GM21390 (cell line): ENCODE measurements around the gene PKD1L1.

Experiments
- ATAC-seq: cut with Tn5 transposase; IDR thresholded peaks from one replicate; pipeline ENCODE4 v1.9.1; 2021; ENCODE audit not compliant: unreplicated experiment

PKD1L1 gene

DNA sequence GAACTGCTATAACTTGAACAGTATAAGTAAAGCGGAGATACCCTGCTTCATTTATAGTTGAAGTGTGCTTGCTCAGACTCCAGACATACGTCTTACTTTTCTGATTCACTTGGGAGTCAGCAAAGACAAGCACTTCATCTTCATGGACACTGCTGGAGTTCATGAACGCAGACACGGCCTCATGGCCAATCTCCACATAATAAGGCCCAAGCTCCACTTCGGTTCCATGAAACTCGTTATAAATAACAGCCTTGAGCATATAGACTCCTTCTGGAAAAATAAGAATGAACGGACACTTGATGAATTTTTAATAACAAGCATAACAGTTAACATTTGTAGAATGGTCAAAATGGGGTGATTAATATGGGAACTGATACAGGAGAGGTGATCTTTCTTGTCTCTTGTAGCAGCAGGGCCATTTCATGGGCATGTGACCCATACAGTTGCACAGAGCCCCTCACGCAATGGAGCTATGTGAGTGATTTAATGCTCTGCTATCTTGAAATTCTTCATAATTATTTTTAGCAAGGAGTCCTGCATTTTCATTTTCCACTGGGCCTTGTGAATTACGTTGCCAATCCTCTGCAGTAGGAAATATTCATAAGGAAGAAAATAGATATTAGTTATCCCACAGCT, 40.2 kb downstream of the PKD1L1 start:
- no peak for ATAC-seq

DNA sequence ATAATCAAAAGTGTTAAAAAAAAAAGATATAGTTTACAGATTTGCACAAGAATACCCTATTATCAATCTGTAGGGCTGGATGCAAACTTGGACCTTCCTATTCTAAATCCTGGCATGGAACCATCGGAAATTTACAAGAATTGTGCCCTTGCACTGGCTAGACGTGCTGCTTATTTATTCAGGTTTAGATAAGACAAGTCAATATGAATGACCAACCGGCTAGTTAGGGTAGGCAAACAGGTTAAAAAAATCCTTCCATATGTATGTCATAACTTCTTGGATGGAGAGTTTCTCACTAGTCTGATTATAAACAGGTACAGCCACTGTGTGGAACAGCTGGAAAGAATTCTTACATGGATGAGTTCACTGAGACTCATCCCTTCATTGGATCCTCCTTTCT, 41.4 kb downstream of the PKD1L1 start:
- ATAC-seq = no peak

GRCh38 chr7:47905076-47905920, 43.0 kb downstream of the PKD1L1 start:
- no peak for ATAC-seq

DNA sequence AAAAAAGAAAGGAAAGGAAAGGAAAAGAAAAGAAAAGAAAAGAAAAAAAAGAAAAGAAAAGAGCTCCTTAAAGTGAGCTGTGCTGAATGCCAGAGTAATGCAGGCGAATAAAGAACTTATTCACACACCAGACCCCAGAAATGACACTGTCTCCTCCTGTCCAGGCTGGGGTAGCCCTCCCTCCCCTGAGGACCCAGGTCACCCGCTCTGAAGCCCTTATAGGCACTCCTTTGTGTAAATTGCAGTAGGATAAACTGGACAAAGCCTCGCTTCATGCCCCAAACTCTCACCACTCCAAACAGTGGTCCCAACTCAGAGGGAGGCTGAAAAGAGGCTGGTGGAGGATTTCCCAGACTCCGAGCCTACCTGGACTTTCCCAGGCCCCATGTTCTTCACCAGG, 46.3 kb downstream of the PKD1L1 start:
- ATAC-seq = no peak

DNA sequence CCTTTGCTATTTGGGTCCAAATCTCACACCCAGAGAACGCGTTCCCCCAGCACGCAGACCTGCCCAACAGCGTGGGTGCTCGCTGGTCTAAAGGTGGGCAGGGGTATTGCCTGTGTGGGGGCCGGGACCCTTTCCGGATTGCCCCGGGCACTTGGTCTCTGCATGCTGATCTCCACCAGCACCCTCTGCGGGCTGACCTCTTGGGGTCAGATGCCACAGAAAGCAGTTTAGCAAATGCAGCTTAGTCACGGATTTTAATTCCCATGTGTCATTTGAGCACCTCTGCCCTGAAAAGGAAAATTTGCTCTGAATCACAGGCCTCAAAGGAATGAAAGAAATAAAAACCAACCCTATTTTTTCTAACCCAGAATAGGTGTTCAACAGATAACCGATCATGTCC, 46.7 kb downstream of the PKD1L1 start:
- no peak for ATAC-seq

GRCh38 chr7:47897831-47898230, 50.4 kb downstream of the PKD1L1 start:
- no peak for ATAC-seq

DNA sequence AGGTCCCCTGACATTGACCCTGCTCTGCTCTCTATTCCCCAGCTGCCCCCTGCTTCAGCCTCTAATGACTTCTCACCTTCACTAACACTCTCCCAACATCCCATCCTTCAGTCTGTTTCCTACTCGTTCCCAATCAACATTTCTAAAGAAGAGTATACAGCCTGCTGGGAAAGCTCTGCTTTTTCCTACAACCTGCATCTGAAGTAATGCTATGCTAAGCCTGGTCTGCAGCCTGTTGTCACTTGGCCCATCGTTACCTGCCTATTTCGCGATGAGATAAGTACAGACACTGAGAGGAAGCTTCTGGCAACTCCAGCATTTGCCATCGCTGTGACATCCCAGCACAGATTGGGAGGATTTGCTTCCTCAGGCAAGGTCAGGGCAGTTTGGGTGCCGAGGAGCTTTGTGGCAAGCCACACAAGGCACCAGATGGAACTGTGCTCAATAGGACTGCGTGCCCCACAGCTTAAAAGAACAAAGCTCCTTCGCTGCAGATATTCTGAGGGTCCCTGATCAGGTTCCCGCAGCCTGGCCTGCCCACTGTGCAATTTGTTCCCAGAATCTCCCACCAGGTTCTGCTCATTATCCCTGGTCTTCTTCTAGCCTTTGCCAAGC, 51.4 kb downstream of the PKD1L1 start:
- ATAC-seq = no peak

DNA sequence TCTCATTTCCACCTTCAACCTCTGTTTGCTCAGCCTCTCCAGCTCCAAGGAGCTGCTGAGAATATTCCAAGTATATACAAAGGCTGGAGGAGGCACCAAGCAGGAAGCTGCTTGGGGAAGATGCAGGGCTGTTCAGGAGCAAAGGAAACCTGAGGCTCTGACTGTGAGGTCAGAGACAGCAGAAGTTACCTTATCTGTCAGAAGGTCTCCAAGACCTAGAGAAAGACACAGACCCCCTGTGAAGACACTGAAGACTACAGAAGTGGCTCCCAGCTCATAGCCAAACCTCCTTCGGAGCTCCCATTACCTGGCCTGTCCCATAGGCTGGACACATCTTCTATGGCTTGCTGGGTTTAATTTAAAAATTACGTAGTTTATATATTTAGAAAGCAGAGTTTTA, 53.2 kb downstream of the PKD1L1 start:
- ATAC-seq = no peak

DNA sequence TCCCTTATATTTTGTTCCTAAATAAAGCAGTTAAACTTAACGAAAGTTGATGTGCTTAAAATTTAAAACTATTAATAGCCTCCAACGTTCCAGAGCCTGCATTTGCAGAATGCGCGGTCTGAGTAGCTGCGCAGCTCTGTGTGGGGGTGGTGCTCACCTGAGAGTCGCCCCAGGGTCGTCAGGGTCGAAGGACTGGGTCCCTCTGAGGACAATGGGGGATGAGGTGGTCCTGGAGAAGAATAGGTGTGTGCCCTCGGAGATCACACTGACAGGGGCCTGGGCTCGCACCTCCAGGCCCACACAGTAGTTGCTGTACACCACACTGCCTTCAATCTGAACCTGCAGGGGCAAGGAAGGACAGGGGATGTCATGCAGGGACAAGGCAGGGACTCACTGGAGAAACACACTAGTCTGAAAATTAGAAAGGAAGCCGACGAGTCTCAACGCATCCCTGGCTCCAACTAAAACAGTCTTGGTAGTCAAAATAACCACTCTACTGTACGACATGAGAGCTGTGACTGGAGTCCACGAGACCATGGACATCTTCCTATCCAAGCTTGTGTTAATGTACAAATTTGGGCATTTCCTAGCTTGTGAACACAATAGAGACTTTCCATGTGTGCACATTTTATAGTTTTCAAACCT, 54.4 kb downstream of the PKD1L1 start:
- ATAC-seq = no peak

- peak; percentile 63 for ATAC-seq
These were observed 55.0 kb downstream of the PKD1L1 start for GRCh38 chr7:47893238-47893637.

DNA sequence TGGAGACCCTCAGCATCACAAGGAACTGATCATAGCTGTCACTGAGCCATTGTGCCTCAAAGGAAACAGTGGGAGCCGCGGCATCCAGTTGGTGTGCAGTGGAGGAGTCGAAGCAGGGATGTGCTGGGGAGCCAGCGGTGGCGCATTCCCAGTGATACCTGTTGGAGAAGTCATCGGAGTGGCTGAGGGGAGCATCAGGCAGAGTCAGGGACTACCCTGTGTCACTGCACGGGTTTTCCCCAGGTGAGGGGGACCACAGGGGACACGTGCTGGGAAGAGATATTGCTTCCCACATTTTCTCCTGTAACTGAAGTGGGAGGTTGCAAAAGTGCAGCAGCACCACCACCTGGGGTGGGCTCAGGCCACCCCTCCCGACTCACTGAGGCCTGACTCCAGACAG, 57.7 kb downstream of the PKD1L1 start:
- ATAC-seq = no peak

- no peak for ATAC-seq
These were observed 58.1 kb downstream of the PKD1L1 start for GRCh38 chr7:47890125-47890524.

GRCh38 chr7:47889723-47890122, 58.5 kb downstream of the PKD1L1 start:
- no peak for ATAC-seq

GRCh38 chr7:47888371-47889265, 59.6 kb downstream of the PKD1L1 start:
- ATAC-seq = no peak

DNA sequence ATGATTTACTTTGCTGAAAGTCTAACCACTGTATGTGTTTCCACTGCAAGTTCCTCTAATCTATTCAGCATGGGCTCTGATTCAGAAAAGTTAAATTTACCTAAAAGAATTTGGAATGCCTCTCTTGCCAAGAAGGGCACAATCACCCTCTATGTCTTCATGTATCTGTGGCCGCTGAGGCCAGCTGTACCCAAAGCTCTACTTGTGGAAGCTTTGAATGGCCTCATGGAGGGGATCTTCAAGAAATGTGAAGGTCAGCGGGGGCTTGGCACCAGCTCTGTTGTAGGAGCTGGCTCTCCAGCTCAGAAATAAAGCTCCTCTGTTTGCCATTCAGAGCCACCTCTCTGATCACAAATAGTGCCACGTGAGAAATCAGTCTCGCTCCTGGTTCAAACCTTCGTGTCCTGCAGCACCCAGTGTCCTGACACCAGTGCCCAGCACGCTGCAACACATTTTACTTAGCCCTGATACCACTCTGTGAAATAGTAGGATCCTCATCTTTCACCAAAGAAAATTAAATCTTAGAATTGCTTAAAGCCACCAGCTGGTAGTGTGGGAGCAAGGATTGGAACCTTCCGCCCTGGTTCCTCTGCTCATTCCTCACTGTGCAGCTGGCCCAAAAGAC, 61.1 kb downstream of the PKD1L1 start:
- ATAC-seq = no peak

DNA sequence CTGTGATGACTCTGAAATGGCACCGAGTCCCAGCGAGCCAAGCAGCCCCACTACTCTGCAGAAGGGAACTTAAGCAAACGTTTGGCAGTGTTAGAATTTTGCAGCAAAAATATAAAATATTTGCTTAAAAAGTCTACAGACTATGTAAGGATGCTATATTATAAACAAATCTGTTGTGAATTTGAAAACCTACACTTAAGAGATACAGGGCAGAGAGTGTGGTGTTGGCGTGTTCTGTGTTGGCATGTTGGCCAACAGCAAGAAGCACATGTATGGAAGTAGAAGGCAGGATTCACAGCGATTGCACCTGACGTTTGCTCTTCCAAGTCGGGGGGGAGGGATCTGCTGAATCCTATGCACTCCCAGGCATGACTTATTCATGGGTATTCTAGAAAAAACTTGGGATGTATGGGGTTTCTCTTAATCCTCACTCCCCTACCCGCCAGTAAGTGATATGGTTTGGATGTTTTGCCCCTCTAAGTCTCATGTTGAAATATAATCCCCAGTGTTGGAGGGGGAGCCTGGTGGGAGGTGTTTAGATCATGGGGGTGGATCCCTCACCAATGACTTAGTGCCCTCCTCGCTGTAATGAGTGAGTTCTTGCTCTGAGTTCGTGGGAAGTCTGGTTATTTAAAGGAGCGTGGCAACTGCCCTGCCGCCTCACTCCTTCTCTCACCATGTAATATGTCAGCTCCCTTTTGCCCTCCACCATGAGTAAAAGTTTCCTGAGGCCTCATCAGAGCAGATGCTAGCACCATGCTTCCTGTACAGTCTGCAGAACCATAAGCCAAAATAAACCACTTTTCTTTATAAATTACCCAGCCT, 62.1 kb downstream of the PKD1L1 start:
- no peak for ATAC-seq

GRCh38 chr7:47885309-47885986, 62.8 kb downstream of the PKD1L1 start:
- no peak for ATAC-seq

DNA sequence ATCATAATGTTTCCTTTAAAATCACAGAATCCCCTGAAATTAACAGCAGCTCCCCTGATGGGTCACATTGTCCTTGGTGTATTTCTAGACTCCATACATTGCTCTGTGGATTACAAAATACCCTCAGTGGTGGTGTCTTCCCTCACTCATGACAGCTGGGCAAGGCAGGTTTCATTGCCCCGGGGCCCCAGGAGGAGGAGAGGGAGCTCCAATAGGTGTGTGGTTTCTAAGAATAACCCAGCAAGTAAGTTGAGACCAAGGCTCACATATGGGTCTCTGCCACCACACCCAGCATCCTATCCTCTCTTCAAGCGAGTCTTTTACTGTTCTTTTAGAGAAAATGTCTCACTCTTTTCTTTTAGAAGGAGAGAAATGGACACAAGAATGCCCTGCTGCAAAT, 63.6 kb downstream of the PKD1L1 start:
- no peak for ATAC-seq

DNA sequence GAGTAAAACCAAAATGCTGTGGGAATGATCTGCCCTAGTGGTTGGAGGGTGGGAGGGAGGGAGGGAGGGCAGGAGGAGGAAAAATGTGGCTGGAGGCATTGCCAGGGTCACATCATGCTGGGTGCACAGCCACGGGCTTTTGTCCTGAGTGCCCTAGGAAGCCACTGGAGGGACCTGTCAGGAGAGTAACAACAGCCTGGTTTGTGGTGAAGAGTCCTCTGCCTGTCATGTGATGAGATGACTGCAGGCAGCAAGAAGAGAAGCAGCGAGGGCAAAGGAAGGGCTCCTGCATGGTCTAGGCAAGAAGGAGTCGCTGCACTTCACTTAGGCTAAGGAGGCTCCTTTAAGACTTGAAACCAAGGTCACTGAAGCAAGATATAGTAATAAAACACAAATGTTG, 65.6 kb downstream of the PKD1L1 start:
- ATAC-seq = no peak
